ENCODE measurements around the gene GET4. TPM values are rescaled to one million over a fixed set of nuclear protein-coding genes. Genes with fewer than 3 reads are reported as not detected.

GET4 gene
- total and polyA plus RNA-seq, 2 of the 13 experiments (the other 11 are each of a cell fraction or from before 2014, with no cell fraction given) = 28.2 to 35.2 TPM

- TF ChIP-seq CC2D1A (CRISPR knock-in tag; IDR thresholded peaks at IDR 0.05) = no peak
- TF ChIP-seq EP300 (IDR thresholded peaks at IDR 0.05; ENCODE audit: low read depth in 2 of 2, low read length in 2 of 2) = peak in 1 of 2 experiments; percentile 68; a peak in 2 of 4 replicates
- TF ChIP-seq EP300 (CRISPR knock-in tag; IDR thresholded peaks at IDR 0.05; ENCODE audit: borderline replicate concordance) = peak; percentile 69; the same call in 1 of the 2 replicates
- no peak for TF ChIP-seq ZNF720 (CRISPR knock-in tag; IDR thresholded peaks at IDR 0.05)
- TF ChIP-seq, protein P1, sequence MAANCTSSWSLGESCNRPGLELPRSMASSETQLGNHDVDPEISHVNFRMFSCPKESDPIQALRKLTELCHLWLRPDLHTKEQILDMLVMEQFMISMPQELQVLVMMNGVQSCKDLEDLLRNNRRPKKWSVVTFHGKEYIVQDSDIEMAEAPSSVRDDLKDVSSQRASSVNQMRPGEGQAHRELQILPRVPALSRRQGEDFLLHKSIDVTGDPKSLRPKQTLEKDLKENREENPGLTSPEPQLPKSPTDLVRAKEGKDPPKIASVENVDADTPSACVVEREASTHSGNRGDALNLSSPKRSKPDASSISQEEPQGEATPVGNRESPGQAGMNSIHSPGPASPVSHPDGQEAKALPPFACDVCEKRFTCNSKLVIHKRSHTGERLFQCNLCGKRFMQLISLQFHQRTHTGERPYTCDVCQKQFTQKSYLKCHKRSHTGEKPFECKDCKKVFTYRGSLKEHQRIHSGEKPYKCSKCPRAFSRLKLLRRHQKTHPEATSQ (CRISPR knock-in tag; IDR thresholded peaks at IDR 0.05; ENCODE audit: borderline replicate concordance) = no peak; the same call in 1 of the 2 replicates
- TF ChIP-seq ZFAT (CRISPR knock-in tag; conservative IDR thresholded peaks at IDR 0.05) = no peak
- no peak for TF ChIP-seq ZBTB42 (CRISPR knock-in tag; IDR thresholded peaks at IDR 0.05)
- TF ChIP-seq, protein P2, sequence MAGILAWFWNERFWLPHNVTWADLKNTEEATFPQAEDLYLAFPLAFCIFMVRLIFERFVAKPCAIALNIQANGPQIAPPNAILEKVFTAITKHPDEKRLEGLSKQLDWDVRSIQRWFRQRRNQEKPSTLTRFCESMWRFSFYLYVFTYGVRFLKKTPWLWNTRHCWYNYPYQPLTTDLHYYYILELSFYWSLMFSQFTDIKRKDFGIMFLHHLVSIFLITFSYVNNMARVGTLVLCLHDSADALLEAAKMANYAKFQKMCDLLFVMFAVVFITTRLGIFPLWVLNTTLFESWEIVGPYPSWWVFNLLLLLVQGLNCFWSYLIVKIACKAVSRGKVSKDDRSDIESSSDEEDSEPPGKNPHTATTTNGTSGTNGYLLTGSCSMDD (CRISPR knock-in tag; IDR thresholded peaks at IDR 0.05) = no peak
- TF ChIP-seq ZNF570 (CRISPR knock-in tag; IDR thresholded peaks at IDR 0.05; ENCODE audit: borderline replicate concordance) = no peak
- no peak for TF ChIP-seq CCDC6 (CRISPR knock-in tag; IDR thresholded peaks at IDR 0.05)
- TF ChIP-seq ZNF614 (CRISPR knock-in tag; IDR thresholded peaks at IDR 0.05; ENCODE audit: borderline replicate concordance) = no peak
- TF ChIP-seq KDM2A (CRISPR knock-in tag; IDR thresholded peaks at IDR 0.05; ENCODE audit: borderline replicate concordance, low read depth) = peak; percentile 40; the same call in 1 of the 2 replicates
- TF ChIP-seq ZZZ3 (CRISPR knock-in tag; IDR thresholded peaks at IDR 0.05; ENCODE audit: borderline replicate concordance) = no peak
- no peak; the same call in 1 of the 2 replicates for TF ChIP-seq ZNF124 (CRISPR knock-in tag; IDR thresholded peaks at IDR 0.05)
- TF ChIP-seq ZEB1 (IDR thresholded peaks at IDR 0.05; ENCODE audit: insufficient replicate concordance, low read depth) = no peak
- no peak for TF ChIP-seq NFKBIZ (CRISPR knock-in tag; IDR thresholded peaks at IDR 0.05)
- no peak for TF ChIP-seq EED (CRISPR knock-in tag; IDR thresholded peaks at IDR 0.05)
- TF ChIP-seq SNAPC2 (CRISPR knock-in tag; IDR thresholded peaks at IDR 0.05) = no peak
- TF ChIP-seq RBM22 (optimal IDR thresholded peaks at IDR 0.05; ENCODE audit: low read length) = no peak
- TF ChIP-seq, protein P3, sequence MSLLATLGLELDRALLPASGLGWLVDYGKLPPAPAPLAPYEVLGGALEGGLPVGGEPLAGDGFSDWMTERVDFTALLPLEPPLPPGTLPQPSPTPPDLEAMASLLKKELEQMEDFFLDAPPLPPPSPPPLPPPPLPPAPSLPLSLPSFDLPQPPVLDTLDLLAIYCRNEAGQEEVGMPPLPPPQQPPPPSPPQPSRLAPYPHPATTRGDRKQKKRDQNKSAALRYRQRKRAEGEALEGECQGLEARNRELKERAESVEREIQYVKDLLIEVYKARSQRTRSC (CRISPR knock-in tag; IDR thresholded peaks at IDR 0.05; ENCODE audit: low read depth) = no peak
- no peak for TF ChIP-seq HES4 (CRISPR knock-in tag; IDR thresholded peaks at IDR 0.05; ENCODE audit: borderline replicate concordance)
- TF ChIP-seq, protein P4, sequence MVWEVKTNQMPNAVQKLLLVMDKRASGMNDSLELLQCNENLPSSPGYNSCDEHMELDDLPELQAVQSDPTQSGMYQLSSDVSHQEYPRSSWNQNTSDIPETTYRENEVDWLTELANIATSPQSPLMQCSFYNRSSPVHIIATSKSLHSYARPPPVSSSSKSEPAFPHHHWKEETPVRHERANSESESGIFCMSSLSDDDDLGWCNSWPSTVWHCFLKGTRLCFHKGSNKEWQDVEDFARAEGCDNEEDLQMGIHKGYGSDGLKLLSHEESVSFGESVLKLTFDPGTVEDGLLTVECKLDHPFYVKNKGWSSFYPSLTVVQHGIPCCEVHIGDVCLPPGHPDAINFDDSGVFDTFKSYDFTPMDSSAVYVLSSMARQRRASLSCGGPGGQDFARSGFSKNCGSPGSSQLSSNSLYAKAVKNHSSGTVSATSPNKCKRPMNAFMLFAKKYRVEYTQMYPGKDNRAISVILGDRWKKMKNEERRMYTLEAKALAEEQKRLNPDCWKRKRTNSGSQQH (CRISPR knock-in tag; IDR thresholded peaks at IDR 0.05; ENCODE audit: low read depth) = no peak
- TF ChIP-seq SMYD3 (CRISPR knock-in tag; IDR thresholded peaks at IDR 0.05) = no peak
Measured at GRCh38 chr7:926061-927030, 50.0 kb downstream of the GET4 start (continued).

All from HepG2 (cell line).